Hepatocyte (in vitro differentiated cells): ENCODE measurements around the gene PIGQ.

Source experiments
- EZH2 ChIP-seq: fragments of 200-600 bp; sonication (generic); IDR thresholded peaks from 2 replicates; pipeline ENCODE4 v1.6.1; 2016; ENCODE audit warnings: antibody characterized with exemption, mild to moderate bottlenecking, borderline replicate concordance
- EZH2phosphoT487 ChIP-seq: fragments of 200-600 bp; sonication (generic); IDR thresholded peaks from one replicate; pipeline ENCODE4 v1.6.1; 2018; ENCODE audit warnings: antibody characterized with exemption, mild to moderate bottlenecking, low read depth, moderate library complexity; ENCODE audit not compliant: unreplicated experiment, severe bottlenecking
- TF ChIP-seq, protein P1 (sequence below): fragments of 200-600 bp; sonication (generic); IDR thresholded peaks from 2 replicates; pipeline ENCODE4 v1.5.1; 2016; ENCODE audit warnings: antibody characterized with exemption, mild to moderate bottlenecking; ENCODE audit not compliant: poor library complexity

GRCh38 chr16:568401-569258 is 1.1 kb upstream of the PIGQ start:
- TF ChIP-seq, protein P1, sequence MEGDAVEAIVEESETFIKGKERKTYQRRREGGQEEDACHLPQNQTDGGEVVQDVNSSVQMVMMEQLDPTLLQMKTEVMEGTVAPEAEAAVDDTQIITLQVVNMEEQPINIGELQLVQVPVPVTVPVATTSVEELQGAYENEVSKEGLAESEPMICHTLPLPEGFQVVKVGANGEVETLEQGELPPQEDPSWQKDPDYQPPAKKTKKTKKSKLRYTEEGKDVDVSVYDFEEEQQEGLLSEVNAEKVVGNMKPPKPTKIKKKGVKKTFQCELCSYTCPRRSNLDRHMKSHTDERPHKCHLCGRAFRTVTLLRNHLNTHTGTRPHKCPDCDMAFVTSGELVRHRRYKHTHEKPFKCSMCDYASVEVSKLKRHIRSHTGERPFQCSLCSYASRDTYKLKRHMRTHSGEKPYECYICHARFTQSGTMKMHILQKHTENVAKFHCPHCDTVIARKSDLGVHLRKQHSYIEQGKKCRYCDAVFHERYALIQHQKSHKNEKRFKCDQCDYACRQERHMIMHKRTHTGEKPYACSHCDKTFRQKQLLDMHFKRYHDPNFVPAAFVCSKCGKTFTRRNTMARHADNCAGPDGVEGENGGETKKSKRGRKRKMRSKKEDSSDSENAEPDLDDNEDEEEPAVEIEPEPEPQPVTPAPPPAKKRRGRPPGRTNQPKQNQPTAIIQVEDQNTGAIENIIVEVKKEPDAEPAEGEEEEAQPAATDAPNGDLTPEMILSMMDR = no peak
- TF ChIP-seq EZH2phosphoT487 (no peak), EZH2 (no peak)
